Endodermal cell (in vitro differentiated cells): ENCODE data around the gene NDUFS4. TPM values are rescaled to one million over a fixed set of nuclear protein-coding genes. Genes with fewer than 3 reads are reported as not detected.

ENCODE experiments used
- DNase-seq: peaks from one replicate; pipeline ENCODE4 v3.0.0-alpha.2; 2017
- H3K27ac ChIP-seq: 2 replicates; pipeline ENCODE4 v1.5.1; 2013; ENCODE audit warnings: mild to moderate bottlenecking, low read depth, low read length, moderate library complexity
- H3K27me3 ChIP-seq: 2 replicates; pipeline ENCODE4 v1.6.1; 2013; ENCODE audit warnings: mild to moderate bottlenecking, low read length, moderate library complexity; ENCODE audit not compliant: insufficient read depth, control insufficient read depth, poor library complexity, severe bottlenecking
- H3K36me3 ChIP-seq: 2 replicates; pipeline ENCODE4 v1.7.0; 2013; ENCODE audit warnings: mild to moderate bottlenecking, low read length, moderate library complexity; ENCODE audit not compliant: control insufficient read depth, insufficient read depth
- H3K4me1 ChIP-seq: one replicate; pipeline ENCODE4 v1.7.0; 2013; ENCODE audit warnings: low read length; ENCODE audit not compliant: control insufficient read depth, insufficient read depth
- H3K4me3 ChIP-seq: 2 replicates; pipeline ENCODE4 v1.5.1; 2013; ENCODE audit warnings: mild to moderate bottlenecking, low read length, moderate library complexity
- H3K9ac ChIP-seq: 2 replicates; pipeline ENCODE4 v1.6.1; 2013; ENCODE audit warnings: mild to moderate bottlenecking, low read length, moderate library complexity; ENCODE audit not compliant: poor library complexity, severe bottlenecking; ENCODE audit errors: extremely low read depth
- H3K9me3 ChIP-seq: 2 replicates; pipeline ENCODE4 v1.6.1; 2013; ENCODE audit warnings: mild to moderate bottlenecking, low read length, moderate library complexity; ENCODE audit not compliant: control insufficient read depth
- H3K27ac Mint-ChIP-seq: 2 replicates; pipeline ENCODE4 v1.8.0; 2020; ENCODE audit warnings: mixed read lengths
- H3K27me3 Mint-ChIP-seq: 2 replicates; pipeline ENCODE4 v1.8.0; 2021; ENCODE audit warnings: mild to moderate bottlenecking, mixed read lengths; ENCODE audit not compliant: insufficient read depth
- H3K36me3 Mint-ChIP-seq: 2 replicates; pipeline ENCODE4 v1.8.0; 2020; ENCODE audit warnings: low read depth, mixed read lengths
- H3K4me1 Mint-ChIP-seq: 2 replicates; pipeline ENCODE4 v1.8.0; 2020; ENCODE audit warnings: mixed read lengths
- H3K4me3 Mint-ChIP-seq: 2 replicates; pipeline ENCODE4 v1.8.0; 2020; ENCODE audit warnings: mild to moderate bottlenecking, moderate library complexity, mixed read lengths
- H3K9me3 Mint-ChIP-seq: 2 replicates; pipeline ENCODE4 v1.8.0; 2020; ENCODE audit warnings: mild to moderate bottlenecking, mixed read lengths
- WGBS, 2 experiments: methylation state at CpG; one replicate each; pipeline versions ENCODE4 v1.1.5 to v1.1.7; 2013; ENCODE audit warnings: missing lambda C conversion rate in 2 of 2, mixed read lengths in 1 of 2; ENCODE audit not compliant: insufficient coverage in 1 of 2, insufficient read length in 1 of 2; 5-methylcytosine and 5-hydroxymethylcytosine counted together
- total RNA-seq, 2 donors: library from RNA; stranded (reverse); fragmentation: NEBNext Ultra II Directional in 1 of 2; extraction: Animal tissue kit (Norgen Biotek cat#: 25700) in 1 of 2; gene quantifications; 2 replicates in 1 of 2; 3 replicates in 1 of 2; pipeline ENCODE4 v1.2.1, GENCODE V29; 2021
- TF ChIP-seq, protein P1 (sequence below): fragments of 200-600 bp; sonication (generic); conservative IDR thresholded peaks from 2 replicates; pipeline ENCODE4 v1.5.0; 2021; ENCODE audit warnings: antibody characterized with exemption, mild to moderate bottlenecking

Gene NDUFS4
- total RNA-seq, 2 donors from 2014 or later: 55.0 to 88.3 TPM

DNA sequence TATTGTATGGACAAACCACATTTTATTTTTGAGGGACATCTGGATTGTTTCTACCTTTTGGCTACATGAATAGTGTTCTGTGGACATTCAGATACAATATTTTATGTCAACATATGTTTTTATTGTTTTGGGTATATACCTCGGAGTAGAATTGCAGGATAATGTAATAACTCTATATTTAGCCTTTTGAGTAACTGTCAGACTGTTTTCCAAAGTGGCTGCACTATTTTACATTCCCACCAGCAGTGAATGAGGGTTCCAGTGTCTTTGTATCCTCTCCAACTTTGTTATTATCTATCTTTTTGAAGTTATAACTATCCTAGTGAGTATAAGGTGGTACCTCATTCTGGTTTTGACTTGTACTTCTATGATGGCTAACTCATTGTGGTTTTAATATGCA lies 11.0 kb downstream of the NDUFS4 start:
- no peak overlapping the region for H3K4me3 ChIP-seq
- H3K36me3 ChIP-seq: no peaks in the 10 kb centered on the region
- TF ChIP-seq, protein P1, sequence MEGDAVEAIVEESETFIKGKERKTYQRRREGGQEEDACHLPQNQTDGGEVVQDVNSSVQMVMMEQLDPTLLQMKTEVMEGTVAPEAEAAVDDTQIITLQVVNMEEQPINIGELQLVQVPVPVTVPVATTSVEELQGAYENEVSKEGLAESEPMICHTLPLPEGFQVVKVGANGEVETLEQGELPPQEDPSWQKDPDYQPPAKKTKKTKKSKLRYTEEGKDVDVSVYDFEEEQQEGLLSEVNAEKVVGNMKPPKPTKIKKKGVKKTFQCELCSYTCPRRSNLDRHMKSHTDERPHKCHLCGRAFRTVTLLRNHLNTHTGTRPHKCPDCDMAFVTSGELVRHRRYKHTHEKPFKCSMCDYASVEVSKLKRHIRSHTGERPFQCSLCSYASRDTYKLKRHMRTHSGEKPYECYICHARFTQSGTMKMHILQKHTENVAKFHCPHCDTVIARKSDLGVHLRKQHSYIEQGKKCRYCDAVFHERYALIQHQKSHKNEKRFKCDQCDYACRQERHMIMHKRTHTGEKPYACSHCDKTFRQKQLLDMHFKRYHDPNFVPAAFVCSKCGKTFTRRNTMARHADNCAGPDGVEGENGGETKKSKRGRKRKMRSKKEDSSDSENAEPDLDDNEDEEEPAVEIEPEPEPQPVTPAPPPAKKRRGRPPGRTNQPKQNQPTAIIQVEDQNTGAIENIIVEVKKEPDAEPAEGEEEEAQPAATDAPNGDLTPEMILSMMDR: no peak
- no peak overlapping the region for H3K27ac ChIP-seq
- WGBS, 2 experiments: no CpG with 5 or more reads among the region's 1 CpG
- Mint-ChIP-seq H3K4me3 (no peak overlapping the region), H3K4me1 (peaks cover 2% of the 10 kb centered on the region), H3K36me3 (peaks cover 3% of the 10 kb centered on the region), H3K9me3 (peaks cover 5% of the 10 kb centered on the region), H3K27me3 (no peaks in the 10 kb centered on the region), H3K27ac (no peak overlapping the region)
- no peaks in the 10 kb centered on the region for H3K4me1 ChIP-seq
- H3K9me3 ChIP-seq: peaks cover 7% of the 10 kb centered on the region
- H3K9ac ChIP-seq: no peak overlapping the region
- DNase-seq: no peak
- H3K27me3 ChIP-seq: no peaks in the 10 kb centered on the region

DNA sequence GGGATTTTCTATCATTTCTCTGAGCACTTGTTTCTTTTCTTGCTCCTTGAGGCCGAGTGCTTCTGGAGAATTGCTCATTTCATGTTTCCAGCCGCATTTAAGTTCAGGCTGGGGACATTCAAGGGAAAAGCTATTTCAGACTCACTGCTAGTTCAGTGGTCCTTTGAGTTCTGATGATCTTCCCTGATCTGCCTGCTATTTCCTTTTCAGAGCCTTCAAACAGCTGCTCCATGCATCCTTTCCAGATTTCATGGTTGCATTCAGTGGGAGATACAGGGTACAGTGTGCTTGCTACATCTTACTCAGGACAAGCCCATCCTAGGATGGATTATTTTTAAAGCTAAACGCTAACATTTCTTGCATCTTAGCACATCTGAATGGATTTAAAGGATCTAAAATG lies 14.7 kb downstream of the NDUFS4 start:
- Histone ChIP-seq H3K36me3 (no peaks in the 10 kb centered on the region), H3K4me1 (no peaks in the 10 kb centered on the region), H3K9ac (no peak overlapping the region), H3K27ac (no peak overlapping the region), H3K9me3 (peaks cover 3% of the 10 kb centered on the region), H3K27me3 (no peaks in the 10 kb centered on the region), H3K4me3 (no peak overlapping the region)
- Mint-ChIP-seq H3K27me3 (no peaks in the 10 kb centered on the region), H3K36me3 (no peaks in the 10 kb centered on the region), H3K9me3 (peaks cover 4% of the 10 kb centered on the region), H3K27ac (no peak overlapping the region), H3K4me1 (peaks cover 10% of the 10 kb centered on the region), H3K4me3 (no peak overlapping the region)
- DNase-seq: no peak
- WGBS, 2 experiments: 71 to 96% methylated on average over 2 to 3 of the region's 3 CpGs
- TF ChIP-seq, protein P1: no peak

DNA sequence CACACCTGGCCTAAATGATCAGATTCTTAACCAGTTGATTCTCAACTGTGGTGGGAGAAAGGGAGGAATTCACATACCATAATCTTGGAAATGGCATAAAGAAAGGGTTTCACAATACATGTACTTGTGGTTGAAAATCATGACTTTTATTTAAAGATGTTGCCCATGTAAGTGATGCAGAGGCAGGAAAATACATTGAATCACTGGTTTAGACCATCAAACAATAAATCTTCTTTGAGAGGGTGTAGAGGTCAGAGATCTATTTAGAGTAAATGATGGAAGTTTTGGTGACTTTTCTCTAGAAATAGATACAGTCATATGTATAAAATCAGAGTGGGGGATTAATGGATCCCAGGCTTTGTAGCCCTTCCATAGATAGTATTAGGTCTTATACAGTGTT lies 15.4 kb downstream of the NDUFS4 start:
- TF ChIP-seq, protein P1: no peak
- Histone ChIP-seq H3K9me3 (no peaks in the 10 kb centered on the region), H3K27ac (no peak overlapping the region), H3K4me1 (peaks cover 1% of the 10 kb centered on the region), H3K4me3 (no peak overlapping the region), H3K27me3 (no peaks in the 10 kb centered on the region), H3K9ac (no peak overlapping the region), H3K36me3 (no peaks in the 10 kb centered on the region)
- Mint-ChIP-seq H3K4me1 (peaks cover 10% of the 10 kb centered on the region), H3K4me3 (no peak overlapping the region), H3K27ac (no peak overlapping the region), H3K36me3 (no peaks in the 10 kb centered on the region), H3K9me3 (no peaks in the 10 kb centered on the region), H3K27me3 (no peaks in the 10 kb centered on the region)
- no peak for DNase-seq
